WERI-Rb-1 (cell line): ENCODE measurements around the gene TMPRSS13.

Experiments
- DNase-seq: peaks from one replicate; pipeline ENCODE4 v3.0.0-alpha.2; 2020
- H3K27ac ChIP-seq: fragments of 250-450 bp; sonication (Bioruptor Pico); 2 replicates; pipeline ENCODE4 v1.5.1; 2020; ENCODE audit warnings: mild to moderate bottlenecking, moderate library complexity
- H3K27me3 ChIP-seq: fragments of 250-450 bp; sonication (Bioruptor Pico); 2 replicates; pipeline ENCODE4 v1.5.1; 2021; ENCODE audit warnings: mild to moderate bottlenecking, low read depth, moderate library complexity; ENCODE audit not compliant: insufficient read depth, severe bottlenecking
- H3K36me3 ChIP-seq: fragments of 250-450 bp; sonication (Bioruptor Pico); 2 replicates; pipeline ENCODE4 v1.5.1; 2020; ENCODE audit warnings: mild to moderate bottlenecking, moderate library complexity
- H3K4me3 ChIP-seq: 2 replicates; pipeline ENCODE4 v1.5.1; 2011; ENCODE audit warnings: low read depth, mild to moderate bottlenecking, control low read depth, low read length
- H3K9me3 ChIP-seq: fragments of 250-450 bp; sonication (Bioruptor Pico); 2 replicates; pipeline ENCODE4 v1.5.1; 2021; ENCODE audit warnings: mild to moderate bottlenecking, moderate library complexity; ENCODE audit not compliant: severe bottlenecking
- CTCF ChIP-seq: IDR thresholded peaks from 2 replicates; pipeline ENCODE4 v1.5.1; 2011; ENCODE audit warnings: low read depth, mild to moderate bottlenecking, control low read depth, inconsistent platforms, low read length

TMPRSS13 gene

GRCh38 chr11:117878314-117878938 is 50.8 kb downstream of the TMPRSS13 start:
- H3K36me3 ChIP-seq: no peaks in the 10 kb centered on the region
- TF ChIP-seq CTCF: no peak
- no peaks in the 10 kb centered on the region for H3K27me3 ChIP-seq
- no peaks in the 10 kb centered on the region for H3K9me3 ChIP-seq
- no peak overlapping the region for H3K4me3 ChIP-seq
- no peak overlapping the region for H3K27ac ChIP-seq
- no peak for DNase-seq

GRCh38 chr11:117877120-117877784 is 52.0 kb downstream of the TMPRSS13 start:
- Histone ChIP-seq H3K36me3 (no peaks in the 10 kb centered on the region), H3K4me3 (peak overlapping the region; percentile 79), H3K27ac (peak overlapping the region; percentile 91), H3K9me3 (no peaks in the 10 kb centered on the region), H3K27me3 (no peaks in the 10 kb centered on the region)
- peak; percentile 64 for DNase-seq
- TF ChIP-seq CTCF: no peak

- peak within 1 kb of the TSS; percentile 79 for H3K4me3 ChIP-seq
- no peaks in the 10 kb centered on the region for H3K27me3 ChIP-seq
- H3K36me3 ChIP-seq: no peaks in the 10 kb centered on the region
- TF ChIP-seq CTCF: no peak
- peak; percentile 84 for DNase-seq
- H3K9me3 ChIP-seq: no peaks in the 10 kb centered on the region
- H3K27ac ChIP-seq: peak within 1 kb of the TSS; percentile 91
These were observed 52.7 kb downstream of the TMPRSS13 start, which contains the start of gene FXYD6 for GRCh38 chr11:117876341-117877119. FXYD6 (minus strand) TSS chr11:117876658; CDS start chr11:117842776, 33,882 bp downstream.

- no peak for TF ChIP-seq CTCF
- no peaks in the 10 kb centered on the region for H3K9me3 ChIP-seq
- peak overlapping the region; percentile 79 for H3K4me3 ChIP-seq
- no peaks in the 10 kb centered on the region for H3K36me3 ChIP-seq
- DNase-seq: no peak
- peak overlapping the region; percentile 91 for H3K27ac ChIP-seq
- H3K27me3 ChIP-seq: no peaks in the 10 kb centered on the region
These were observed 53.2 kb downstream of the TMPRSS13 start for GRCh38 chr11:117876059-117876340.

- no peaks in the 10 kb centered on the region for H3K9me3 ChIP-seq
- TF ChIP-seq CTCF: no peak
- no peaks in the 10 kb centered on the region for H3K36me3 ChIP-seq
- H3K27ac ChIP-seq: peak overlapping the region; percentile 91
- H3K27me3 ChIP-seq: no peaks in the 10 kb centered on the region
- peak overlapping the region; percentile 79 for H3K4me3 ChIP-seq
- peak; percentile 20 for DNase-seq
These were observed 53.7 kb downstream of the TMPRSS13 start for GRCh38 chr11:117875382-117876058.
